Gastrocnemius medialis (tissue), 4 donors: ENCODE results near the gene TBL3. TPM values are rescaled to one million over a fixed set of nuclear protein-coding genes. Genes with fewer than 3 reads are reported as not detected.

ENCODE experiments used
- ATAC-seq, 2 donors: fragments of 150-250 bp; one replicate each; pipeline ENCODE4 v1.9.1; 2016
- DNase-seq, 2 donors: peaks; one replicate each; pipeline ENCODE4 v3.0.0-alpha.2; 2019
- H3K27ac ChIP-seq, 4 donors: fragments of 200-600 bp; sonication (generic); 1 replicate in 1 of 4; 2 replicates in 3 of 4; pipeline ENCODE4 v1.5.1; 2016 to 2018; ENCODE audit warnings: mild to moderate bottlenecking in 2 of 4, moderate library complexity in 1 of 4
- H3K27me3 ChIP-seq, 3 donors: fragments of 200-600 bp; sonication (generic) in 2 of 3; 1 replicate in 1 of 3; 2 replicates in 2 of 3; pipeline versions ENCODE4 v1.5.1 to v1.6.0; 2016 to 2019; ENCODE audit warnings: mild to moderate bottlenecking in 1 of 3, moderate library complexity in 1 of 3
- H3K36me3 ChIP-seq, 2 donors: fragments of 200-600 bp; sonication (generic) in 1 of 2; one replicate each; pipeline ENCODE4 v1.5.1; 2017 to 2018
- H3K4me1 ChIP-seq, 2 donors: fragments of 200-600 bp; sonication (generic) in 1 of 2; one replicate each; pipeline ENCODE4 v1.5.1; 2016 to 2017; ENCODE audit warnings: mild to moderate bottlenecking in 2 of 2
- H3K4me3 ChIP-seq, 4 donors: fragments of 200-600 bp; sonication (generic) in 3 of 4; 1 replicate in 1 of 4; 2 replicates in 3 of 4; pipeline ENCODE4 v1.5.1; 2016 to 2019; ENCODE audit warnings: mild to moderate bottlenecking in 2 of 4
- H3K9me3 ChIP-seq, 3 donors: fragments of 200-600 bp; sonication (generic) in 2 of 3; 1 replicate in 1 of 3; 2 replicates in 2 of 3; pipeline ENCODE4 v1.5.1; 2016 to 2019
- CTCF ChIP-seq, 5 experiments: fragments of 450-650 bp in 3 of 5; fragments of 200-600 bp in 2 of 5; sonication (generic) in 2 of 5; IDR thresholded peaks in 4 of 5; conservative IDR thresholded peaks in 1 of 5; 1 replicate in 4 of 5; 2 replicates in 1 of 5; pipeline ENCODE4 v1.5.1; 2016 to 2019; ENCODE audit warnings: antibody characterized with exemption in 5 of 5, mild to moderate bottlenecking in 3 of 5, moderate library complexity in 3 of 5
- POLR2A ChIP-seq, 2 donors: fragments of 450-650 bp; IDR thresholded peaks; one replicate each; pipeline ENCODE4 v1.6.1; 2017; ENCODE audit warnings: antibody characterized with exemption in 2 of 2, mild to moderate bottlenecking in 2 of 2, moderate library complexity in 2 of 2
- in situ Hi-C, 4 donors: fragments of 200-750 bp; cut with MboI; loops; one replicate each; pipeline versions ENCODE4 v1.15.0 to v1.8.0; 2017; ENCODE audit warnings: low sequenced_read_pairs in 4 of 4
- intact Hi-C: fragments of 100-400 bp; cut with DNase I; formaldehyde crosslinking; loops from one replicate; pipeline ENCODE4 v1.15.1; 2023; ENCODE audit warnings: low total_unique reads
- total RNA-seq, 4 donors: library from RNA; depleted of rRNA; stranded (reverse); fragments of >200 nt; gene quantifications; one replicate each; pipeline versions ENCODE4 v1.1.0 to v1.2.3, GENCODE V29; 2016

TBL3 gene
- total RNA-seq, 4 donors from 2014 or later: 48.2 to 79.5 (median 71.4) TPM

- peaks cover 12 to 21% of the 10 kb centered on the region in 2 donors for H3K4me1 ChIP-seq
- in situ Hi-C loops (no loop called here), intact Hi-C loops (no loop called here)
- H3K36me3 ChIP-seq: peaks cover 0 to 20% of the 10 kb centered on the region in 2 donors
- no peaks in the 10 kb centered on the region for H3K9me3 ChIP-seq
- no peak overlapping the region for H3K4me3 ChIP-seq
- peaks cover 30 to 38% (median 34%) of the 10 kb centered on the region in 3 donors for H3K27me3 ChIP-seq
- H3K27ac ChIP-seq: no peak overlapping the region
- ATAC-seq (no peak), DNase-seq (no peak)
- no peak for TF ChIP-seq POLR2A (IDR thresholded peaks at IDR 0.05)
- TF ChIP-seq CTCF (IDR thresholded peaks at IDR 0.05 in 4 of 5, conservative IDR thresholded peaks at IDR 0.05 in 1 of 5): no peak
Observed at GRCh38 chr16:1990101-1990350, 18.2 kb downstream of the TBL3 start.

- TF ChIP-seq CTCF (IDR thresholded peaks at IDR 0.05 in 4 of 5, conservative IDR thresholded peaks at IDR 0.05 in 1 of 5): no peak
- ATAC-seq (no peak), DNase-seq (no peak)
- intact Hi-C loops (no loop called here), in situ Hi-C loops (no loop called here)
- peaks cover 7 to 16% of the 10 kb centered on the region in 2 donors for H3K4me1 ChIP-seq
- no peak overlapping the region for H3K4me3 ChIP-seq
- H3K27me3 ChIP-seq: peaks cover 30 to 38% (median 34%) of the 10 kb centered on the region in 3 donors
- H3K9me3 ChIP-seq: no peaks in the 10 kb centered on the region
- no peak overlapping the region for H3K27ac ChIP-seq
- peaks cover 0 to 18% of the 10 kb centered on the region in 2 donors for H3K36me3 ChIP-seq
Observed at GRCh38 chr16:1990351-1991134, 18.7 kb downstream of the TBL3 start.

GRCh38 chr16:1991135-1991551 is 19.3 kb downstream of the TBL3 start:
- no peak overlapping the region for H3K27ac ChIP-seq
- no peaks in the 10 kb centered on the region for H3K9me3 ChIP-seq
- in situ Hi-C loops: no loop called here
- DNase-seq (no peak), ATAC-seq (no peak)
- H3K36me3 ChIP-seq: peaks cover 0 to 12% of the 10 kb centered on the region in 2 donors
- H3K27me3 ChIP-seq: peaks cover 30 to 38% (median 34%) of the 10 kb centered on the region in 3 donors
- peaks cover 7 to 16% of the 10 kb centered on the region in 2 donors for H3K4me1 ChIP-seq
- intact Hi-C loops: no loop called here
- H3K4me3 ChIP-seq: peak overlapping the region in 2 of 4 donors; percentile 43 to 74
- TF ChIP-seq CTCF (IDR thresholded peaks at IDR 0.05 in 4 of 5, conservative IDR thresholded peaks at IDR 0.05 in 1 of 5) (no peak), POLR2A (IDR thresholded peaks at IDR 0.05) (no peak)

GRCh38 chr16:1991588-1991947 is 19.7 kb downstream of the TBL3 start:
- in situ Hi-C loops: no loop called here
- peaks cover 0 to 8% of the 10 kb centered on the region in 2 donors for H3K36me3 ChIP-seq
- DNase-seq (no peak), ATAC-seq (no peak)
- intact Hi-C loops: no loop called here
- H3K27me3 ChIP-seq: peaks cover 30 to 38% (median 34%) of the 10 kb centered on the region in 3 donors
- no peak for TF ChIP-seq POLR2A (IDR thresholded peaks at IDR 0.05)
- peak overlapping the region in 2 of 4 donors; percentile 41 to 43 for H3K27ac ChIP-seq
- H3K4me3 ChIP-seq: peak overlapping the region; percentile 43 to 74 (median 51)
- peaks cover 7 to 16% of the 10 kb centered on the region in 2 donors for H3K4me1 ChIP-seq
- H3K9me3 ChIP-seq: no peaks in the 10 kb centered on the region

GRCh38 chr16:1991948-1992703 is 20.3 kb downstream of the TBL3 start:
- Histone ChIP-seq H3K4me1 (peaks cover 7 to 16% of the 10 kb centered on the region in 2 donors), H3K36me3 (peaks cover 0 to 2% of the 10 kb centered on the region in 2 donors), H3K27me3 (peaks cover 30 to 38% (median 34%) of the 10 kb centered on the region in 3 donors), H3K4me3 (peak overlapping the region; percentile 43 to 74 (median 51)), H3K9me3 (no peaks in the 10 kb centered on the region), H3K27ac (peak overlapping the region in 2 of 4 donors; percentile 41 to 43)
- DNase-seq (peak; percentile 89 to 95), ATAC-seq (peak; percentile 84)
- in situ Hi-C loops (no loop called here), intact Hi-C loops (no loop called here)
- TF ChIP-seq CTCF (IDR thresholded peaks at IDR 0.05 in 4 of 5, conservative IDR thresholded peaks at IDR 0.05 in 1 of 5) (no peak), POLR2A (IDR thresholded peaks at IDR 0.05) (no peak)
